ENCODE data around the gene HECW1.
A peak's percentile ranks its signal among the peaks of the same experiment; 100 is the strongest.

HECW1 gene

GRCh38 chr7:43229801-43230200, 117.4 kb downstream of the HECW1 start:
- TF ChIP-seq, protein P1, sequence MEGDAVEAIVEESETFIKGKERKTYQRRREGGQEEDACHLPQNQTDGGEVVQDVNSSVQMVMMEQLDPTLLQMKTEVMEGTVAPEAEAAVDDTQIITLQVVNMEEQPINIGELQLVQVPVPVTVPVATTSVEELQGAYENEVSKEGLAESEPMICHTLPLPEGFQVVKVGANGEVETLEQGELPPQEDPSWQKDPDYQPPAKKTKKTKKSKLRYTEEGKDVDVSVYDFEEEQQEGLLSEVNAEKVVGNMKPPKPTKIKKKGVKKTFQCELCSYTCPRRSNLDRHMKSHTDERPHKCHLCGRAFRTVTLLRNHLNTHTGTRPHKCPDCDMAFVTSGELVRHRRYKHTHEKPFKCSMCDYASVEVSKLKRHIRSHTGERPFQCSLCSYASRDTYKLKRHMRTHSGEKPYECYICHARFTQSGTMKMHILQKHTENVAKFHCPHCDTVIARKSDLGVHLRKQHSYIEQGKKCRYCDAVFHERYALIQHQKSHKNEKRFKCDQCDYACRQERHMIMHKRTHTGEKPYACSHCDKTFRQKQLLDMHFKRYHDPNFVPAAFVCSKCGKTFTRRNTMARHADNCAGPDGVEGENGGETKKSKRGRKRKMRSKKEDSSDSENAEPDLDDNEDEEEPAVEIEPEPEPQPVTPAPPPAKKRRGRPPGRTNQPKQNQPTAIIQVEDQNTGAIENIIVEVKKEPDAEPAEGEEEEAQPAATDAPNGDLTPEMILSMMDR (IDR thresholded peaks at IDR 0.05; ENCODE audit: control insufficient read depth, extremely low read depth, insufficient read depth), result no peak
- no peak overlapping the region for H3K4me3 ChIP-seq (ENCODE audit: low read depth, low read length)
- DNase-seq (ENCODE audit: low read depth), result no peak

DNA sequence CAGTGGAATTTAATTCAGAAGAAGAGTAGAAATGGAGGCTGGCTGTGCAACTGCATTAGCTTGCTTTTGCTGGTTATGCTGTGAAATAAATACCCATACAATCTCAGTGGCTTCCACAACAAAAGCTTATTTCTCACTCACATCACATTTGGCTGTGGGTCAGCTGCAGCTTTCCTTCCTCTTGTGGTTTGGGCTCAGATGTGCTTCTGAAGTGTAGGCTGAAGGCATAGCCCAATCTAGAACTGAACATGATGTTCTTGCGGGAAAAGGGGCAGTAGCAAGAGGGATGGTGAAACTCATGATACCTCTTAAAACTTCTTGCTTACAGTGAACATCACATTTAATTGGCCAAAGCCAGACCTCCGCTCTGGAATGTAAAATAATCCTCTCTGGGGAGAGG, 119.9 kb downstream of the HECW1 start:
- TF ChIP-seq, protein P1 (IDR thresholded peaks at IDR 0.05; ENCODE audit: control insufficient read depth, extremely low read depth, insufficient read depth), result no peak
- H3K4me3 ChIP-seq (ENCODE audit: low read depth, low read length), result no peak overlapping the region
- no peak for DNase-seq (ENCODE audit: low read depth)

GRCh38 chr7:43234073-43234472, 121.6 kb downstream of the HECW1 start:
- no peak overlapping the region for H3K4me3 ChIP-seq (ENCODE audit: low read depth, low read length)
- TF ChIP-seq, protein P1 (IDR thresholded peaks at IDR 0.05; ENCODE audit: control insufficient read depth, extremely low read depth, insufficient read depth), result no peak
- no peak for DNase-seq (ENCODE audit: low read depth)

- TF ChIP-seq, protein P1 (IDR thresholded peaks at IDR 0.05; ENCODE audit: control insufficient read depth, extremely low read depth, insufficient read depth), result no peak
- no peak overlapping the region for H3K4me3 ChIP-seq (ENCODE audit: low read depth, low read length)
- DNase-seq (ENCODE audit: low read depth), result no peak
These were observed 122.5 kb downstream of the HECW1 start for GRCh38 chr7:43234968-43235367.

- no peak overlapping the region for H3K4me3 ChIP-seq (ENCODE audit: low read depth, low read length)
- TF ChIP-seq, protein P1 (IDR thresholded peaks at IDR 0.05; ENCODE audit: control insufficient read depth, extremely low read depth, insufficient read depth), result no peak
- peak; percentile 27 for DNase-seq (ENCODE audit: low read depth)
These were observed 128.1 kb downstream of the HECW1 start for GRCh38 chr7:43240565-43240964.

DNA sequence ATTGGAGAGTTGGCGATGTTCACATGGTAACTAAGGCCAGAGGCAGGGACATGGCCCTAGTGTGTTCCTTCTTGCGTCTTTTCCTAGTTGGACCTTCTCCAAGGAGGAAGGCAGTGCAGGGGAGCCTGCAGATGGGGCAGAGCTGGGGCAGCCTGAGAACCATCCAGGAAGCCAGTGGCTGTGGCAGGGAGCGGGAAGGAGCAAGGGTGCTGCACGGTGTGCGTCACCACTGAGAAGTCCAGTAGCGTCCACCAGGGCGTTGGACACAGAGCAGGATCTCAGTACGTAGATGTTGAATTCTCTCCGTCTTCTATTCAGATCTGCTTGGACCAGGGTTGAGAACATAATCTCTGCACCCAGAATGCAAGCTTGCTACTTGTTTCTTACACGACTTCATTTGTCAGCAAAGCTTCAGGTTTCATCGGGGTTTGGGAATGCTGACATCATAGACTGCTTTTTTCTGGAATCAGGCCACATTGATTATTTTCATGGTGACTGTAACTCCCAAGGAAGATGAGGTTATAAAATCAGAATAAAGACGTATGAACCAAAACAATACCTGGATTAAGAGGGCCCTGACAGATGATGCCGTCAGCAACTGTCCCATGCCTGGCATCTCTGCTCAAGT, 130.3 kb downstream of the HECW1 start:
- DNase-seq (ENCODE audit: low read depth), result no peak
- no peak overlapping the region for H3K4me3 ChIP-seq (ENCODE audit: low read depth, low read length)
- TF ChIP-seq, protein P1 (IDR thresholded peaks at IDR 0.05; ENCODE audit: control insufficient read depth, extremely low read depth, insufficient read depth), result no peak

- no peak overlapping the region for H3K4me3 ChIP-seq (ENCODE audit: low read depth, low read length)
- TF ChIP-seq, protein P1 (IDR thresholded peaks at IDR 0.05; ENCODE audit: control insufficient read depth, extremely low read depth, insufficient read depth), result no peak
- no peak for DNase-seq (ENCODE audit: low read depth)
These were observed 131.8 kb downstream of the HECW1 start for GRCh38 chr7:43244232-43244631.

Measured in LNCaP clone FGC (cell line).